Spleen (tissue), 11 donors: ENCODE measurements around the gene STIL. TPM values are rescaled to one million over a fixed set of nuclear protein-coding genes. Genes with fewer than 3 reads are reported as not detected.
"Not testable (repeated sequence)": the region's sequence is repeated elsewhere in the genome, so short reads cannot be mapped to it uniquely, and the experiment has no call there.

Experiments used
- DNase-seq: peaks from one replicate; pipeline ENCODE4 v3.0.0-alpha.2; 2020
- H3K27ac ChIP-seq, 8 donors: fragments of 200-600 bp; sonication (generic) in 7 of 8; 1 replicate in 4 of 8; 2 replicates in 4 of 8; pipeline versions ENCODE4 v1.5.0 to v1.8.0; 2016 to 2021; ENCODE audit warnings: inconsistent platforms in 4 of 8, mild to moderate bottlenecking in 4 of 8, moderate library complexity in 1 of 8
- H3K27me3 ChIP-seq, 7 donors: fragments of 200-600 bp; sonication (generic) in 6 of 7; replicated peaks in 1 of 7; 1 replicate in 4 of 7; 2 replicates in 3 of 7; pipeline versions ENCODE4 v1.5.0 to v1.8.0; 2016 to 2021; ENCODE audit warnings: inconsistent platforms in 3 of 7, mild to moderate bottlenecking in 1 of 7
- H3K36me3 ChIP-seq, 6 donors: fragments of 200-600 bp; sonication (generic) in 5 of 6; 1 replicate in 4 of 6; 2 replicates in 2 of 6; pipeline versions ENCODE4 v1.5.0 to v1.8.0; 2016 to 2021; ENCODE audit warnings: inconsistent platforms in 2 of 6
- H3K4me1 ChIP-seq, 6 donors: fragments of 200-600 bp; sonication (generic) in 5 of 6; 1 replicate in 3 of 6; 2 replicates in 3 of 6; pipeline versions ENCODE4 v1.5.0 to v1.8.0; 2016 to 2021; ENCODE audit warnings: inconsistent platforms in 3 of 6
- H3K4me3 ChIP-seq, 8 donors: fragments of 200-600 bp; sonication (generic) in 7 of 8; 1 replicate in 4 of 8; 2 replicates in 4 of 8; pipeline versions ENCODE4 v1.5.0 to v1.8.0; 2016 to 2021; ENCODE audit warnings: inconsistent platforms in 4 of 8, mild to moderate bottlenecking in 4 of 8, moderate library complexity in 2 of 8
- H3K9me3 ChIP-seq, 8 donors: fragments of 200-600 bp; sonication (generic) in 7 of 8; 1 replicate in 4 of 8; 2 replicates in 4 of 8; pipeline versions ENCODE4 v1.5.0 to v1.8.0; 2016 to 2021; ENCODE audit warnings: inconsistent platforms in 4 of 8
- CTCF ChIP-seq, 11 experiments: fragments of 200-600 bp in 7 of 11; fragments of 450-650 bp in 4 of 11; sonication (generic) in 4 of 11; IDR thresholded peaks in 8 of 11; conservative IDR thresholded peaks in 3 of 11; 1 replicate in 7 of 11; 2 replicates in 4 of 11; pipeline versions ENCODE4 v1.4.0 to v1.8.0; 2016 to 2021; ENCODE audit warnings: antibody characterized with exemption in 11 of 11, inconsistent platforms in 4 of 11, mild to moderate bottlenecking in 1 of 11
- POLR2A ChIP-seq, 3 donors: fragments of 450-650 bp; IDR thresholded peaks; one replicate each; pipeline ENCODE4 v1.5.1; 2017; ENCODE audit warnings: antibody characterized with exemption in 3 of 3, mild to moderate bottlenecking in 1 of 3
- POLR2AphosphoS5 ChIP-seq, 3 donors: sonication (generic); formaldehyde crosslinking; IDR thresholded peaks; one replicate each; pipeline ENCODE4 v1.5.1; 2017; ENCODE audit warnings: antibody characterized with exemption in 3 of 3
- WGBS, 5 donors: extraction: QIAGEN DNeasy Blood & Tissue Kit in 3 of 5; methylation state at CpG; one replicate each; pipeline versions ENCODE4 v1.1.5 to v1.1.7; 2013 to 2018; 5-methylcytosine and 5-hydroxymethylcytosine counted together
- intact Hi-C: fragments of 100-400 bp; cut with DNase I; formaldehyde crosslinking; loops from one replicate; pipeline ENCODE4 v1.15.0; 2023; ENCODE audit warnings: low total_unique reads
- polyA plus RNA-seq, 3 donors: library from polyadenylated mRNA; stranded (reverse); fragments of 200-250 nt; gene quantifications; one replicate each; pipeline ENCODE4 v1.2.1, GENCODE V29; 2013
- total RNA-seq, 7 donors: library from RNA; depleted of rRNA in 3 of 7; stranded (reverse); fragments of >200 nt in 3 of 7; fragmentation: NEBNext Ultra II Directional in 4 of 7; extraction: Animal tissue kit (Norgen Biotek cat#: 25700) in 4 of 7; gene quantifications; one replicate each; pipeline versions ENCODE4 v1.1.0 to v1.2.1, GENCODE V29; 2016 to 2021
- donor health status: healthy with polysubstance abuse.
- donor health status: DM: no; HTN: no; CAD: no; lungs with moderate emphysema.
- donor health status: DM: no; HTN: no; CAD: no.
- donor health status: Bipolar disorder and iron deficiency.
- donor health status: healthy.
- donor health status: DM: no; HTN: no; CAD: no.
- donor health status: DM: yes; HTN: yes; CAD: no.

The STIL gene
- total and polyA plus RNA-seq, 10 donors = 0.54 to 8.1 (median 3.4) TPM

DNA sequence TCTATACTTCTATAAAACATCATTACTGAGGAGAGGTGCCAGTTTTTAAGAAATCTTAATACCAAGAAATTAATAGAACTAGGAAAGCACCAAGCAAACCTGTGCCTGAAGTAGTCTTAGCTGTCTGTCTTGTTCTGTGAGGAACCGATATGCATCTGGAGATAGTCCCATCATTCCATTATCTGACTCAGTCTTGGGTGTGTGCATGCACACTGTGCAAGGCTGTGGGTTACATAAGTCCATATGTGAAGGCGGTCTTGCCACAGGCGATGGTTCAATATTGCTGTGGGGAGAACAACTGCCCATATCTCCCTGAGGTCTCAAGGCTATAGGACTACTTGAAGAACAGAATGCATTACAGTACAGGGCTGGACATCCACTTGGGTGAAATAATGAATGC is 33.8 kb downstream of the STIL start:
- DNase-seq = no peak
- no peak for TF ChIP-seq POLR2A (IDR thresholded peaks at IDR 0.05)
- TF ChIP-seq CTCF (IDR thresholded peaks at IDR 0.05 in 8 of 11, conservative IDR thresholded peaks at IDR 0.05 in 3 of 11) = no peak
- peaks cover 0 to 66% (median 0%) of the 10 kb centered on the region in 6 donors for H3K36me3 ChIP-seq
- intact Hi-C loops = no loop called here
- no peaks in the 10 kb centered on the region for H3K9me3 ChIP-seq
- WGBS, 5 donors = 93 to 99% (median 98%) methylated on average over 3 of the region's 3 CpGs
- H3K4me1 ChIP-seq = no peaks in the 10 kb centered on the region
- no peak overlapping the region for H3K4me3 ChIP-seq
- H3K27me3 ChIP-seq = no peaks in the 10 kb centered on the region
- no peak overlapping the region for H3K27ac ChIP-seq

- Histone ChIP-seq H3K36me3 (peaks cover 0 to 36% (median 0%) of the 10 kb centered on the region in 6 donors), H3K4me3 (no peak overlapping the region), H3K27me3 (no peaks in the 10 kb centered on the region), H3K4me1 (no peaks in the 10 kb centered on the region), H3K27ac (no peak overlapping the region), H3K9me3 (no peaks in the 10 kb centered on the region)
- intact Hi-C loops = no loop called here
- 83 to 97% (median 96%) methylated on average over 2 of the region's 2 CpGs for WGBS, 5 donors
- DNase-seq = no peak
- TF ChIP-seq CTCF (IDR thresholded peaks at IDR 0.05 in 8 of 11, conservative IDR thresholded peaks at IDR 0.05 in 3 of 11) (no peak), POLR2A (IDR thresholded peaks at IDR 0.05) (no peak), POLR2AphosphoS5 (IDR thresholded peaks at IDR 0.05) (no peak)
Measured at GRCh38 chr1:47276850-47277249, 37.1 kb downstream of the STIL start.

GRCh38 chr1:47275811-47276210 is 38.1 kb downstream of the STIL start:
- H3K4me1 ChIP-seq, H3K27ac ChIP-seq, intact Hi-C loops, DNase-seq, H3K4me3 ChIP-seq, H3K27me3 ChIP-seq, H3K9me3 ChIP-seq: not testable (repeated sequence)
- WGBS, 5 donors = 96 to 99% (median 98%) methylated on average over 7 of the region's 7 CpGs
- peaks cover 0 to 41% (median 0%) of the 10 kb centered on the region in 6 donors for H3K36me3 ChIP-seq

DNA sequence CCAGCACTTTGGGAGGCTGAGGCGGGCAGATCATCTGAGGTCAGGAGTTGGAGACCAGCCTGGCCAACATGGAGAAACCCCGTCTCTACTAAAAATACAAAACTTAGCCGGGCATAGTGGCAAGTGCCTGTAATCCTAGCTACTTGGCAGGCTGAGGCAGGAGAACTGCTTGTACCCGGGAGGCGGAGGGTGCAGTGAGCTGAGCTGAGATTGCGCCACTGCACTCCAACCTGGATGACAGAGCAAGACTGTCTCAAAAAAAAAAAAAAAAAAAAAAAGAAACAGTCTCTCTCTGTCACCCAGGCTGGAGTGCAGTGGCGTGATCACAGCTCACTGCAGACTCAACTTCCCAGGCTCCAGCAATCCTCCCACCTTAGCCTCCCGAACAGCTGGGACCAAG is 48.4 kb downstream of the STIL start:
- DNase-seq, intact Hi-C loops: not testable (repeated sequence)
- 92 to 97% (median 96%) methylated on average over 8 of the region's 8 CpGs for WGBS, 5 donors

GRCh38 chr1:47262787-47263413 is 51.0 kb downstream of the STIL start:
- Histone ChIP-seq H3K27ac (no peak overlapping the region), H3K36me3 (peaks cover 0 to 66% (median 0%) of the 10 kb centered on the region in 6 donors), H3K4me3 (no peak overlapping the region), H3K27me3 (no peaks in the 10 kb centered on the region), H3K9me3 (no peaks in the 10 kb centered on the region), H3K4me1 (no peaks in the 10 kb centered on the region)
- TF ChIP-seq CTCF (IDR thresholded peaks at IDR 0.05 in 8 of 11, conservative IDR thresholded peaks at IDR 0.05 in 3 of 11) (peak; percentile 19 to 73 (median 64)), POLR2A (IDR thresholded peaks at IDR 0.05) (no peak)
- no peak for DNase-seq
- intact Hi-C loops = loop anchor here (5.0 kb wide), 1 partner anchor 71 kb away; the partner anchor contains the start of gene PDZK1IP1
- 93 to 100% (median 96%) methylated on average over 1 of the region's 1 CpG for WGBS, 5 donors

More for the DNA sequence above, 48.4 kb downstream of the STIL start:
- H3K27me3 ChIP-seq, H3K27ac ChIP-seq, H3K4me3 ChIP-seq, H3K9me3 ChIP-seq, H3K4me1 ChIP-seq: not testable (repeated sequence)
- peaks cover 0 to 67% (median 3%) of the 10 kb centered on the region in 6 donors for H3K36me3 ChIP-seq
